Naive thymus-derived CD8-positive, alpha-beta T cell (primary cell): Measurements from ENCODE around the gene ETNK1. TPM values are rescaled to one million over a fixed set of nuclear protein-coding genes. Genes with fewer than 3 reads are reported as not detected.
"Not testable (repeated sequence)": the region's sequence is repeated elsewhere in the genome, so short reads cannot be mapped to it uniquely, and the experiment has no call there.

Source experiments
- ATAC-seq, 2 donors: fragments of 150-1000 bp; cut with Tn5 transposase in 1 of 2; sonication (Bioruptor Pico), chemical (Tn5 transposase) in 1 of 2; 1 replicate in 1 of 2; 2 replicates in 1 of 2; pipeline ENCODE4 v1.10.0; 2021; ENCODE audit warnings: mild to moderate bottlenecking in 2 of 2, moderate library complexity in 2 of 2
- POLR2A ChIA-PET: fragments of 350-600 bp; sonication (Branson Sonifier 250); formaldehyde crosslinking; loops from one replicate; lab custom pipeline; 2021; ENCODE audit warnings: antibody characterized with exemption; lab: Charles Lee
- DNase-seq, 10 donors: peaks; one replicate each; pipeline versions ENCODE4 v3.0.0 to v3.0.0-alpha.2; 2020 to 2022
- H3K27ac Mint-ChIP-seq, 10 donors: one replicate each; pipeline ENCODE4 v1.8.0; 2020 to 2022; ENCODE audit warnings: mild to moderate bottlenecking in 10 of 10, mixed read lengths in 10 of 10, moderate library complexity in 4 of 10, inconsistent platforms in 1 of 10
- H3K27me3 Mint-ChIP-seq, 5 donors: one replicate each; pipeline ENCODE4 v1.8.0; 2021 to 2022; ENCODE audit warnings: mixed read lengths in 5 of 5
- H3K36me3 Mint-ChIP-seq, 3 donors: one replicate each; pipeline ENCODE4 v1.8.0; 2020 to 2022; ENCODE audit warnings: mixed read lengths in 3 of 3, mild to moderate bottlenecking in 2 of 3, inconsistent platforms in 1 of 3
- H3K4me1 Mint-ChIP-seq, 4 donors: one replicate each; pipeline ENCODE4 v1.8.0; 2021 to 2022; ENCODE audit warnings: mixed read lengths in 4 of 4
- H3K4me3 Mint-ChIP-seq, 10 donors: one replicate each; pipeline ENCODE4 v1.8.0; 2020 to 2022; ENCODE audit warnings: mild to moderate bottlenecking in 10 of 10, mixed read lengths in 10 of 10, moderate library complexity in 6 of 10, inconsistent platforms in 1 of 10
- H3K9me3 Mint-ChIP-seq, 9 donors: one replicate each; pipeline ENCODE4 v1.8.0; 2020 to 2022; ENCODE audit warnings: mixed read lengths in 9 of 9, mild to moderate bottlenecking in 3 of 9, inconsistent platforms in 1 of 9, moderate library complexity in 1 of 9
- polyA plus RNA-seq, 3 donors: library from polyadenylated mRNA; unstranded; fragments of 300-500 nt; fragmentation: Illumina TruSeq; gene quantifications; one replicate each; pipeline ENCODE4 v1.2.3, GENCODE V29; 2021
- total RNA-seq, 8 experiments: library from RNA in 2 of 8; stranded (reverse) in 2 of 8; gene quantifications; one replicate each; pipeline ENCODE4 v1.2.3 and lab custom pipeline; 2021 to 2026

ETNK1 gene
- total and polyA plus RNA-seq, 5 experiments from 2014 or later = 13.7 to 76.8 (median 14.3) TPM

GRCh38 chr12:22670762-22671161 lies 45.8 kb downstream of the ETNK1 start:
- POLR2A ChIA-PET = interaction anchor here (0.6 to 0.9 kb wide), 2 partner anchors 10 kb away, joined by 3 to 4 read pairs; no protein-coding TSS in a partner anchor
- Mint-ChIP-seq H3K27me3 (no peaks in the 10 kb centered on the region), H3K4me1 (peaks cover 0 to 4% (median under 1%) of the 10 kb centered on the region in 4 donors), H3K27ac (no peak overlapping the region), H3K4me3 (no peak overlapping the region), H3K9me3 (no peaks in the 10 kb centered on the region), H3K36me3 (peaks cover 0 to 60% (median 25%) of the 10 kb centered on the region in 3 donors)
- ATAC-seq = no peak
- no peak for DNase-seq

- POLR2A ChIA-PET = interaction anchor here (0.6 kb wide), 1 partner anchor 1007 kb away, joined by 3 read pairs; no protein-coding TSS in a partner anchor
- DNase-seq (no peak), ATAC-seq (no peak)
- H3K9me3 Mint-ChIP-seq = peaks cover 0 to 4% (median 0%) of the 10 kb centered on the region in 9 donors
- H3K4me3 Mint-ChIP-seq = no peak overlapping the region
- peaks cover 0 to 11% (median 4%) of the 10 kb centered on the region in 4 donors for H3K4me1 Mint-ChIP-seq
- H3K27me3 Mint-ChIP-seq = no peaks in the 10 kb centered on the region
- H3K27ac Mint-ChIP-seq = no peak overlapping the region
- H3K36me3 Mint-ChIP-seq = peaks cover 3 to 68% (median 42%) of the 10 kb centered on the region in 3 donors
Measured at GRCh38 chr12:22672951-22673350, 48.0 kb downstream of the ETNK1 start.

GRCh38 chr12:22677781-22678574 lies 53.0 kb downstream of the ETNK1 start:
- Mint-ChIP-seq H3K27ac (peak overlapping the region in 3 of 10 donors; percentile 1 to 23 (median 9)), H3K36me3 (peaks cover 9 to 80% (median 56%) of the 10 kb centered on the region in 3 donors), H3K27me3 (no peaks in the 10 kb centered on the region), H3K4me1 (peaks cover 7 to 16% (median 11%) of the 10 kb centered on the region in 4 donors), H3K4me3 (no peak overlapping the region), H3K9me3 (peaks cover 0 to 4% (median 0%) of the 10 kb centered on the region in 9 donors)
- POLR2A ChIA-PET = interaction anchor here (0.6 kb wide), 1 partner anchor 25 kb away, joined by 3 read pairs; no protein-coding TSS in a partner anchor
- DNase-seq (no peak), ATAC-seq (no peak)

- Mint-ChIP-seq H3K36me3 (peaks cover 9 to 67% (median 26%) of the 10 kb centered on the region in 3 donors), H3K27me3 (no peaks in the 10 kb centered on the region), H3K9me3 (no peaks in the 10 kb centered on the region), H3K4me1 (peaks cover 14 to 29% (median 22%) of the 10 kb centered on the region in 4 donors), H3K27ac (no peak overlapping the region), H3K4me3 (no peak overlapping the region)
- POLR2A ChIA-PET = no interaction called here
- no peak for DNase-seq
- no peak for ATAC-seq
Measured at GRCh38 chr12:22682663-22683062, 57.7 kb downstream of the ETNK1 start.

- H3K27ac Mint-ChIP-seq = peak overlapping the region in 1 of 10 donors; percentile 66
- ATAC-seq (no peak), DNase-seq (no peak)
- peaks cover 10 to 30% (median 21%) of the 10 kb centered on the region in 4 donors for H3K4me1 Mint-ChIP-seq
- H3K4me3 Mint-ChIP-seq = no peak overlapping the region
- H3K27me3 Mint-ChIP-seq = no peaks in the 10 kb centered on the region
- no peaks in the 10 kb centered on the region for H3K9me3 Mint-ChIP-seq
- POLR2A ChIA-PET = no interaction called here
- H3K36me3 Mint-ChIP-seq = peaks cover 4 to 62% (median 23%) of the 10 kb centered on the region in 3 donors
Measured at GRCh38 chr12:22683131-22683530, 58.2 kb downstream of the ETNK1 start.

GRCh38 chr12:22684140-22685118 lies 59.5 kb downstream of the ETNK1 start:
- ATAC-seq (peak in 1 of 2 donors; percentile 39), DNase-seq (peak in 3 of 10 donors; percentile 3 to 23 (median 14))
- H3K9me3 Mint-ChIP-seq = no peaks in the 10 kb centered on the region
- no peak overlapping the region for H3K27ac Mint-ChIP-seq
- H3K36me3 Mint-ChIP-seq = peaks cover 0 to 52% (median 11%) of the 10 kb centered on the region in 3 donors
- H3K4me3 Mint-ChIP-seq = no peak overlapping the region
- peaks cover 9 to 31% (median 20%) of the 10 kb centered on the region in 4 donors for H3K4me1 Mint-ChIP-seq
- POLR2A ChIA-PET = no interaction called here
- H3K27me3 Mint-ChIP-seq = no peaks in the 10 kb centered on the region

GRCh38 chr12:22686193-22686592 lies 61.2 kb downstream of the ETNK1 start:
- peaks cover 7 to 32% (median 14%) of the 10 kb centered on the region in 4 donors for H3K4me1 Mint-ChIP-seq

GRCh38 chr12:22687361-22688076 lies 62.5 kb downstream of the ETNK1 start:
- ATAC-seq = no peak
- Mint-ChIP-seq H3K4me1 (peaks cover 11 to 42% (median 20%) of the 10 kb centered on the region in 4 donors), H3K27me3 (no peaks in the 10 kb centered on the region), H3K9me3 (peaks cover 0 to 5% (median 0%) of the 10 kb centered on the region in 9 donors), H3K4me3 (no peak overlapping the region), H3K36me3 (peaks cover 0 to 33% (median 4%) of the 10 kb centered on the region in 3 donors), H3K27ac (peak overlapping the region in 1 of 10 donors; percentile 3)
- POLR2A ChIA-PET = no interaction called here
- no peak for DNase-seq

More at GRCh38 chr12:22686193-22686592, 61.2 kb downstream of the ETNK1 start:
- peak overlapping the region in 1 of 10 donors; percentile 26 for H3K27ac Mint-ChIP-seq
- no peaks in the 10 kb centered on the region for H3K9me3 Mint-ChIP-seq
- H3K36me3 Mint-ChIP-seq = peaks cover 0 to 36% (median 4%) of the 10 kb centered on the region in 3 donors
- H3K4me3 Mint-ChIP-seq = no peak overlapping the region
- POLR2A ChIA-PET = no interaction called here
- ATAC-seq (no peak), DNase-seq (no peak)
- no peaks in the 10 kb centered on the region for H3K27me3 Mint-ChIP-seq

GRCh38 chr12:22689876-22690275 lies 64.9 kb downstream of the ETNK1 start:
- H3K4me3 Mint-ChIP-seq = no peak overlapping the region
- POLR2A ChIA-PET = no interaction called here
- no peaks in the 10 kb centered on the region for H3K27me3 Mint-ChIP-seq
- H3K36me3 Mint-ChIP-seq = peaks cover 0 to 20% (median under 1%) of the 10 kb centered on the region in 3 donors
- H3K4me1 Mint-ChIP-seq = peaks cover 11 to 36% (median 19%) of the 10 kb centered on the region in 4 donors
- H3K27ac Mint-ChIP-seq = no peak overlapping the region
- peaks cover 0 to 7% (median 0%) of the 10 kb centered on the region in 9 donors for H3K9me3 Mint-ChIP-seq
- no peak for DNase-seq
- ATAC-seq = no peak

GRCh38 chr12:22691319-22691718 lies 66.3 kb downstream of the ETNK1 start:
- Mint-ChIP-seq H3K36me3 (peaks cover 0 to 11% (median 0%) of the 10 kb centered on the region in 3 donors), H3K9me3 (peaks cover 0 to 7% (median 0%) of the 10 kb centered on the region in 9 donors), H3K4me1 (peaks cover 11 to 32% (median 19%) of the 10 kb centered on the region in 4 donors), H3K27me3 (no peaks in the 10 kb centered on the region), H3K27ac (peak overlapping the region in 1 of 10 donors; percentile 32), H3K4me3 (no peak overlapping the region)
- POLR2A ChIA-PET = no interaction called here
- no peak for DNase-seq
- ATAC-seq = no peak

GRCh38 chr12:22692467-22692866 lies 67.5 kb downstream of the ETNK1 start:
- ATAC-seq, POLR2A ChIA-PET, H3K4me3 Mint-ChIP-seq, DNase-seq, H3K9me3 Mint-ChIP-seq, H3K27me3 Mint-ChIP-seq, H3K36me3 Mint-ChIP-seq: not testable (repeated sequence)
- H3K27ac Mint-ChIP-seq = peak overlapping the region in 5 of 10 donors; percentile 1 to 57 (median 41)
- H3K4me1 Mint-ChIP-seq = peaks cover 5 to 22% (median 10%) of the 10 kb centered on the region in 4 donors
